A549 treated with Mapracorat at 1 μM for 4 hours (cell line): ENCODE measurements around the gene TM4SF5. TPM values are rescaled to one million over a fixed set of nuclear protein-coding genes. Genes with fewer than 3 reads are reported as not detected.

Source experiments
- total RNA-seq: library from RNA; stranded (reverse); fragments of 200-300 nt; extraction: Qiagen RNA extraction; gene quantifications from 5 replicates; pipeline ENCODE4 v1.2.3, GENCODE V29; 2022

The TM4SF5 gene, protein sequence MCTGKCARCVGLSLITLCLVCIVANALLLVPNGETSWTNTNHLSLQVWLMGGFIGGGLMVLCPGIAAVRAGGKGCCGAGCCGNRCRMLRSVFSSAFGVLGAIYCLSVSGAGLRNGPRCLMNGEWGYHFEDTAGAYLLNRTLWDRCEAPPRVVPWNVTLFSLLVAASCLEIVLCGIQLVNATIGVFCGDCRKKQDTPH
- 0.50 to 1.3 TPM (median 0.73 TPM) in 5 replicates for total RNA-seq

DNA sequence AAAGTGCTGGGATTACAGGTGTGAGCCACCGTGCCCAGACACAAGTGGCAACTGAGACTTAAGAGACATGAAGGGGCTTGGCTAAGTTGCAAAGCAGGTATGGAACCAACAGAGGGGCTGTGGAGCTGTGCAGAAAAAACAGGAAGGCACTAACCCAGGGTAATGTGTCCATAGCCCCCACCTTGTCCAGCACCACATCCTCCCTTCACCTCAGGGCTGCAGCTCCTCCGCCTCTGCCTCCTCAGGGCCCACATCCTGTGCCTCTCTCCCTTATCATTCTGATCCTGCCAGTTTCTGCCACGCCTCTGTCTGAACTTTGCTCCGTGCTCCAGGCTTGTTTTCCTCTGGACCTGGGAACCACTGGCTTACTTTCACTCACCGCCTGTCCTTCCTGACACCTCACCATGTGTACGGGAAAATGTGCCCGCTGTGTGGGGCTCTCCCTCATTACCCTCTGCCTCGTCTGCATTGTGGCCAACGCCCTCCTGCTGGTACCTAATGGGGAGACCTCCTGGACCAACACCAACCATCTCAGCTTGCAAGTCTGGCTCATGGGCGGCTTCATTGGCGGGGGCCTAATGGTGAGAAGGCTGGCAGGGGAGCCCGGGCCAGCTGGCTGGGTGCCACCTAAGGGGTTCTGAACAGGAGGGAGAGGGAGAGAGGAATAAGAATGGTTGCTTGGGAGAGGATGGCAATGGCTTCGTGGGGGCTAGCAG lies at the start of gene TM4SF5:
TSS of gene TM4SF5 (plus strand) at position 368 of the 716 bp plus-strand sequence. CDS start at position 405, 37 bp downstream.

DNA sequence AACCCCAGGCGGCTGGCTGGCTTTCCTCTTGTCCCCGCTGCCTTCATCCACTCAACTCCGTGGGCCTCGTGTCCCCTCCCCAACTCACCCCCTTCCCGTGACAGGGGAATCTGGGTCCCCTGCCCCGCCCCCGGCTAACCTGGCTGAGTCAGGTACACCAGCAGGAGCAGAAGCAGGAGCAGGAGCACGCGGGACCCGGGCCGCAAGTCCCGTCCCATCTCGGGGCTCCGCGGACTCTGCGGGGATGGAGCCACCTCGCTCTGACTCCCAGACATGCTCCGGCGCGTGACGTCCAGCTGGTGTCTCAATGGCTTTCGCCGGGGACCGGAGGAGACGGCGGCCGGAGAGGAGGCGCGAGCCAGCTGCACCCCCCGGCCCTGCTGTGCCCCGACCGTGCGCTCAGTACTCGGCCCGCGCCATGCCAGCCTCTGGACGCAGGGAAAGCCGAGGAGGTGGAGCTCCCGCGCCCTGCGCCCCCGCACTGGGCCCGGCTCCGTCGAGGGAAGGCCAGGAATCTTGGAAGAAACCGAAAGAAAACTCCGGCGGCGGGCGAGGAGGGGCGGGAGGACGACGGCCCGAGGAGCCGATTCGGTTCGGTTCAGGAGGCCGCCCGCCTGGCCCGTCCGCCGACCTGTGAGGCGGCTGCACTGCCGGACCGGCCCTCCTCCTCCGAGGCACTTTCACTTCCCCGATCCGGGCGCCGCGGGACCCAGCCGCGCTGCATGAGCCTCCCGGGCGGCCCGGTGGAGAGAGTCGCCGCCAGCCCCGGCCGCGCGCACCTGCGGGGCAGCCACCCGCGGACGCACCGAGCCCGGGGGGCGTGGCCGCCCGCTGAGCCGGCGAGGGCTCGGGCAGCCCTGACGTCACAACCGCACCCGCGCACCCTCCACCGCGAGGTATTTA lies 32.3 kb upstream of the TM4SF5 start, which contains the start of the genes CXCL16 and ZMYND15:
TSS of gene CXCL16 (minus strand) at position 807 of the 903 bp plus-strand sequence. CDS start at position 218, 589 bp downstream.
TSS of gene ZMYND15 (plus strand) at position 712 of the 903 bp plus-strand sequence. CDS start 716 bp downstream, outside the sequence.

DNA sequence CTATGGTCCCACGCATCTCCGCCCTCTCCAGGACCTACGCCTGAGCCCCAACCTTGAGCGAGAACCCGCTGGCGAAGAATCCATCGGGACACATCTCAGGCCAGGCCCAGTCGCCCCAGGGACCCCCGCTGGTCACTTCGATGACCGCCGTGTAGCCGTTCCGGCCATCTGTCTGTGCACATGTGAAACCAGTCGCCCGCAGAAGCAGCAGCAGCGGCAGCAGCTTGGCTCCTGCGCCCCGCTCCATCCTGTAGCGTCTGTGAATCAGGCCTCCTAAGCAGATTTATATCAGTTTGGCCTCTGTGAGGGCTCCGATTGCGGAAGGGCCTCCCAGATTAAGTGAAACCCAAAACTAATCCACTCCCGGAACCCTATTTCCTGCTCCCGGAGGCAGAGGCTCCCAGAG lies 14.4 kb downstream of the TM4SF5 start, which contains the start of gene VMO1:
TSS of gene VMO1 (minus strand) at position 259 of the 406 bp plus-strand sequence. CDS start at position 247, 12 bp downstream.

DNA sequence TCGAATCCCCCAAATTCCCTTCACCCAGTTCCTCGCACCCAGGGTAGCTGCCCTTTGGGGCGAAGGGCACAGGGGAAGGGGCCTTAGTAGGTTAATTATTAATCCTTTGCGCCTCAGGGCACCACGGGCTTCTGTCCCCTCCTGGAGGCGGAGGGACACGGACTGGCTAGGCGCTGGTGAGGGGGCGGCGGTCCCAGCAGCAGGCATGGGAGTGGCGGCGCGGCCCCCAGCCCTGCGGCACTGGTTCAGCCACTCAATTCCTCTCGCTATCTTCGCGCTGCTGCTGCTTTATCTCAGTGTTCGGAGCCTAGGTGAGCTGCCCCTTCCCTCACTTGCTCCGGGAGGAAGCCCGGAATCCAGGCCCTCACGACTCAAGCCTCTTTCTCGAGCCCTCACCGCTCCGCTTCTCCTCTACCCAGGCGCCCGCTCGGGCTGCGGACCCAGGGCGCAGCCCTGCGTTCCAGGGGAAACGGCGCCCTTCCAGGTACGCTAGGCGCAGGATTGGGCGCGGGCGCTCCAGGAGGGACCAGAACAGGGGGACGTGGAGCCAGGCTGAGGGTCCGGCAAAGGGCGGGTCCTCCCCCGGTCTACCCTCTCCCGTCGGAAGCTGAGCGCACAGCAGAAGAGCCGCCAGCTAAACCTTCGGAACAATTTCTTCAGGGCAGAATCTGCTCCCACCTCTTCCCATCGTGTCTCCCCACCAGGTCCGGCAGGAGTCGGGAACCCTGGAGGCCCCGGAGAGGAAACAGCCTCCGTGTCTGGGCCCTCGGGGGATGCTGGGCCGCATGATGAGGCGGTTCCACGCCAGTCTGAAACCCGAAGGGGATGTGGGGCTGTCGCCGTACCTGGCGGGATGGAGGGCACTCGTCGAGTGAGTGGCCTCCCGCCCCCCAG lies 17.4 kb downstream of the TM4SF5 start, which contains the start of gene GLTPD2:
TSS of gene GLTPD2 (plus strand) at position 158 of the 894 bp plus-strand sequence. CDS start at position 206, 48 bp downstream.

DNA sequence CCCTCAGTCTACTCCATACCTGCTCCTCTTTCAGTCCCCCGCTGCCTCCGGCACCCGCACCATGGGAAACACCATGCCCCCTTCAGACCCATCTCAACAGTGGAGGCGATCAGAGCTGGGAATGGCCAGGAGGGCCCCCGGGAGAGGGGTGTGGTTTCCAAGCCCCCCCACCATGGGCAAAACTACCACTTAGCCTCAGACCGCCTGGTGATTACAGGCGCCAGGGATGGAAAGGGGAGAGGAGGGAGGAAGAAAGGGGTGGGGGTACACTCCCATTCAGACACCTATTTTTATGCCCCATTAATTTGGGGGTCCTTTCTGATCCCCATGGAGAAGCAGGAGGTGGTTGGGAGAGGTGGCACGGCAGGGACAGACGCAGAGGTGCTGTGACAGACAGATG lies 30.5 kb downstream of the TM4SF5 start, which contains the start of gene C17orf114:
TSS of gene C17orf114 (minus strand) at position 101 of the 400 bp plus-strand sequence.

DNA sequence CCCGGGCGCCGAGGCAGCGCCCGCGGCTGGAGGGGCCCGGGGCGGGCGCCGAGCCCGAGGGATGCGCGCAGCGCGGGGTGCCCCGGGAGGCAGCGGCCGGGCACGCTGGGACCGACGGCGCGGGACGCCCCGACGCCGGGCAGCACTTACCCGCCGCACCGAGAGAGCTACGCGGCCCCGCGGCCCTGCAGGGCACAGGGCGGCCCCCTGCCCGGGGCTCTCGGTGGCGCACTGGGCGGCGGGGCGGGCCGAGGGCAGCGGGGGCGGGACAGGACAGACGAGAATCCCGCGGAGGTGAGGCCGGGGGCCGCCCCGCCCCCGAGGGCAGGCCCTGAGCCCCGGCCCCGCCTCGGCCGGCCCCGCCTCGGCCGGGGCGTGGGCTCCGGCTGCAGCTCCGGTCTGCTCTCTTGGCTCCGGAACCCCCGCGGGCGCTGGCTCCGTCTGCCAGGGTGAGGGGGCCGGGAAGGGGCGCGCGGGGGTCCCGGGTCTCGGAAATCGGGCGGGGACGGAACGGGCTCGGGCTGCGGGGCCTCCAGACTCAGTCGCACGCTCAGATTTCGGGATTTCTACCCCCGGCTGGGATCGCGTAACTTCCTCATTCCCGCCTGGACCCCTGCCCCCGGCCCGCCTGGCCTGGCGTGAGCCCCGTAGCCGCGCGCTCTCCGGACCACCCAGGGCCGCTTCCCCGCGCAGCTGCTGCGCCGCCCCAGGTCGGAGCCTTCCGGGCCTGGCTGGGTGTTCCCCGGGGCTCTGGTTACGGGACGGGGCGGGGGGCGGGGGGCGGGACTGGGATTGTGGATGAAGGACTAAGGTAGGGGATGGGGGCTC lies 35.3 kb downstream of the TM4SF5 start, which contains the start of gene PLD2:
TSS of gene PLD2 (plus strand) at position 376 of the 828 bp plus-strand sequence. CDS start 621 bp downstream, outside the sequence.

Other genes with a start within 250 kb of the TM4SF5 start
- 86.4 to 111 TPM (median 102 TPM) in 5 replicates for gene MYBBP1A, start 216.5 kb upstream of the TM4SF5 start, total RNA-seq
- gene GGT6, start 211.3 kb upstream of the TM4SF5 start, total RNA-seq: not detected in 5 replicates
- gene SMTNL2, start 187.4 kb upstream of the TM4SF5 start, total RNA-seq: 0.15 to 0.97 TPM (median 0.36 TPM) in 5 replicates
- 0.10 to 0.28 TPM (median 0.14 TPM) in 4 of 5 replicates, not detected in the other for gene ALOX15, start 130.2 kb upstream of the TM4SF5 start, total RNA-seq
- gene PELP1, start 67.7 kb upstream of the TM4SF5 start, total RNA-seq: 57.8 to 78.2 TPM (median 70.6 TPM) in 5 replicates
- gene ARRB2, start 61.3 kb upstream of the TM4SF5 start, total RNA-seq: 47.6 to 69.4 TPM (median 56.5 TPM) in 5 replicates
- 39.8 to 43.6 TPM (median 40.8 TPM) in 5 replicates for gene MED11, start 40.5 kb upstream of the TM4SF5 start, total RNA-seq
- gene ZMYND15, start 32.1 kb upstream of the TM4SF5 start, total RNA-seq: 0.24 to 0.69 TPM (median 0.32 TPM) in 5 replicates
- gene CXCL16, start 32.0 kb upstream of the TM4SF5 start, total RNA-seq: 15.4 to 20.3 TPM (median 16.8 TPM) in 5 replicates
- gene VMO1, start 14.5 kb downstream of the TM4SF5 start, total RNA-seq: 0.68 to 1.6 TPM (median 0.81 TPM) in 5 replicates
- not detected in 5 replicates for gene GLTPD2, start 17.1 kb downstream of the TM4SF5 start, total RNA-seq
- 471 to 505 TPM (median 471 TPM) in 5 replicates for gene PSMB6, start 24.3 kb downstream of the TM4SF5 start, total RNA-seq
- gene PLD2, start 35.3 kb downstream of the TM4SF5 start, total RNA-seq: 21.4 to 28.4 TPM (median 23.8 TPM) in 5 replicates
- 44.8 to 62.1 TPM (median 56.2 TPM) in 5 replicates for gene MINK1, start 61.5 kb downstream of the TM4SF5 start, total RNA-seq
- gene C17orf107, start 127.7 kb downstream of the TM4SF5 start, total RNA-seq: 0.16 to 0.48 TPM (median 0.28 TPM) in 5 replicates
- gene CHRNE, start 131.2 kb downstream of the TM4SF5 start, total RNA-seq: 0.10 TPM in 1 of 5 replicates, not detected in the others
- not detected in 5 replicates for gene GP1BA, start 160.4 kb downstream of the TM4SF5 start, total RNA-seq
- gene SLC25A11, start 168.2 kb downstream of the TM4SF5 start, total RNA-seq: 52.9 to 74.2 TPM (median 68.7 TPM) in 5 replicates
- gene RNF167, start 168.4 kb downstream of the TM4SF5 start, total RNA-seq: 98.8 to 148 TPM (median 117 TPM) in 5 replicates
- gene PFN1, start 176.6 kb downstream of the TM4SF5 start, total RNA-seq: 2,509 to 3,080 TPM (median 2,785 TPM) in 5 replicates
- 45.6 to 55.1 TPM (median 48.1 TPM) in 5 replicates for gene ENO3, start 179.2 kb downstream of the TM4SF5 start, total RNA-seq
- gene SPAG7, start 195.9 kb downstream of the TM4SF5 start, total RNA-seq: 70.3 to 89.6 TPM (median 73.0 TPM) in 5 replicates
- gene CAMTA2, start 215.8 kb downstream of the TM4SF5 start, total RNA-seq: 28.9 to 41.2 TPM (median 34.3 TPM) in 5 replicates
- 1.7 to 1.9 TPM (median 1.8 TPM) in 5 replicates for gene INCA1, start 225.6 kb downstream of the TM4SF5 start, total RNA-seq
- gene KIF1C, start 226.1 kb downstream of the TM4SF5 start, total RNA-seq: 107 to 129 TPM (median 121 TPM) in 5 replicates